ENCODE results near the gene CASK. TPM values are rescaled to one million over a fixed set of nuclear protein-coding genes. Genes with fewer than 3 reads are reported as not detected.

Gene CASK
- total and polyA plus RNA-seq, 9 of the 15 experiments (the other 6 are each of a cell fraction or from before 2014, with no cell fraction given) = 1.3 to 7.4 (median 5.2) TPM

GRCh38 chrX:41553688-41554087, 369.7 kb downstream of the CASK start:
- in situ Hi-C loops (cut with MboI) = no loop called here
- intact Hi-C loops (cut with micrococcal nuclease) = loop anchor here (10.0 kb wide), 1 partner anchor 2001 kb away; no protein-coding TSS in a partner anchor
- BruUV-seq (replicated peaks) = no TSS peak

More at GRCh38 chrX:41553688-41554087, 369.7 kb downstream of the CASK start:
- Histone ChIP-seq H3K79me2 (ENCODE audit: control insufficient read depth, insufficient read depth, low read length) (no peaks in the 10 kb centered on the region), H3K4me3 (no peak overlapping the region), H2AFZ (ENCODE audit: low read depth, low read length) (no peak overlapping the region), H3K9me1 (ENCODE audit: control insufficient read depth, insufficient read depth, low read length) (no peaks in the 10 kb centered on the region), H3K27ac (ENCODE audit: extremely low read depth, low read depth, low read length) (no peak overlapping the region), H4K20me1 (replicated peaks; ENCODE audit: control insufficient read depth, insufficient read depth, low read length) (no peaks in the 10 kb centered on the region), H3K27me3 (ENCODE audit: control insufficient read depth in 2 of 2, insufficient read depth in 2 of 2, low read length in 2 of 2) (no peaks in the 10 kb centered on the region), H3K4me1 (replicated peaks in 1 of 2; ENCODE audit: control insufficient read depth in 2 of 2, insufficient read depth in 2 of 2, low read length in 2 of 2) (no peaks in the 10 kb centered on the region), H3K9ac (ENCODE audit: insufficient read depth in 1 of 2, low read depth in 2 of 2, low read length in 2 of 2) (no peak overlapping the region), H3K9me3 (replicated peaks; ENCODE audit: control insufficient read depth, insufficient read depth, low read depth, low read length) (no peaks in the 10 kb centered on the region), H3K36me3 (ENCODE audit: control insufficient read depth, insufficient read depth, low read length) (no peaks in the 10 kb centered on the region), H3K4me2 (ENCODE audit: insufficient read depth, low read length) (no peak overlapping the region)
- WGBS (ENCODE audit: insufficient coverage, low coverage, missing lambda C conversion rate) = 21% methylated on average over 6 of the region's 6 CpGs
- FAIRE-seq (no peak), DNase-seq (ENCODE audit: extremely low read depth in 1 of 4, low spot score in 3 of 4) (no peak), ATAC-seq (no peak)
- ChIA-PET POLR2A (no interaction called here), CTCF (ENCODE audit: low intra/inter-chr PET ratio) (no interaction called here)
- TF ChIP-seq FOXM1 (IDR thresholded peaks at IDR 0.05; ENCODE audit: low read depth) (no peak), FOXM1 (CRISPR knock-in tag; IDR thresholded peaks at IDR 0.05; ENCODE audit: low read depth) (no peak), POLR2A (conservative IDR thresholded peaks at IDR 0.05) (no peak), ZSCAN32 (CRISPR knock-in tag; IDR thresholded peaks at IDR 0.05) (no peak), RCOR1 (IDR thresholded peaks at IDR 0.05; ENCODE audit: borderline replicate concordance in 1 of 2, low read depth in 2 of 2, low read length in 2 of 2) (no peak), DDX20 (tag; IDR thresholded peaks at IDR 0.05; ENCODE audit: low read depth) (no peak), PHB (CRISPR knock-in tag; IDR thresholded peaks at IDR 0.05) (no peak), SFPQ (IDR thresholded peaks at IDR 0.05; ENCODE audit: low read depth, low read length) (no peak), CHCHD3 (CRISPR knock-in tag; IDR thresholded peaks at IDR 0.05) (no peak), ZNF324 (CRISPR knock-in tag; IDR thresholded peaks at IDR 0.05) (no peak), HIVEP1 (CRISPR knock-in tag; IDR thresholded peaks at IDR 0.05) (no peak), SNRNP70 (optimal IDR thresholded peaks at IDR 0.05; ENCODE audit: low read depth, low read length) (no peak), SMAD3 (CRISPR knock-in tag; conservative IDR thresholded peaks at IDR 0.05) (no peak), RBFOX2 (IDR thresholded peaks at IDR 0.05; ENCODE audit: low read depth, low read length) (no peak), ZNF134 (CRISPR knock-in tag; conservative IDR thresholded peaks at IDR 0.05) (no peak), DPF2 (IDR thresholded peaks at IDR 0.05) (no peak), FOXK1 (CRISPR knock-in tag; IDR thresholded peaks at IDR 0.05; ENCODE audit: borderline replicate concordance) (no peak), SLC30A9 (CRISPR knock-in tag; IDR thresholded peaks at IDR 0.05) (no peak), NEUROD1 (IDR thresholded peaks at IDR 0.05; ENCODE audit: borderline replicate concordance, low read depth, low read length, partially characterized antibody) (no peak), CBFA2T2 (conservative IDR thresholded peaks at IDR 0.05) (no peak), RFX5 (IDR thresholded peaks at IDR 0.05; ENCODE audit: low read depth, low read length) (no peak)
